IMR-90 (cell line): ENCODE data around the gene NTRK2. TPM values are rescaled to one million over a fixed set of nuclear protein-coding genes. Genes with fewer than 3 reads are reported as not detected.

ENCODE experiments used
- ATAC-seq: fragments of 200-7000 bp; cut with Tn5 transposase; 2 replicates; pipeline ENCODE4 v1.9.1; 2020; ENCODE audit warnings: low read depth, mild to moderate bottlenecking, moderate library complexity
- BruUV-seq: library from RNA; stranded (reverse); fragments of 400-500 nt; replicated peaks from 2 replicates; lab custom pipeline; 2021; lab: Mats Ljungman, UMichigan
- CTCF ChIA-PET: fragments of 300-600 bp; formaldehyde crosslinking; extraction: SDS; loops from one replicate; lab custom pipeline; 2021; ENCODE audit warnings: antibody characterized with exemption; lab: Yijun Ruan, JAX
- POLR2A ChIA-PET: fragments of 300-600 bp; sonication (Branson Sonifier 250); formaldehyde crosslinking; loops from one replicate; lab custom pipeline; 2022; ENCODE audit warnings: antibody characterized with exemption; ENCODE audit not compliant: unreplicated experiment; lab: Charles Lee
- DNase-seq: peaks from one replicate; pipeline ENCODE4 v3.0.0; 2013
- H2AFZ ChIP-seq: replicated peaks from 2 replicates; pipeline ENCODE3; 2013; ENCODE audit warnings: low read length, mild to moderate bottlenecking; ENCODE audit not compliant: poor library complexity
- H2AK5ac ChIP-seq: 2 replicates; pipeline ENCODE4 v1.6.1; 2013; ENCODE audit warnings: low read depth, low read length, inconsistent platforms
- H2AK9ac ChIP-seq: replicated peaks from 2 replicates; pipeline ENCODE3; 2013; ENCODE audit warnings: mild to moderate bottlenecking, low read depth, low read length, moderate library complexity; ENCODE audit not compliant: poor library complexity
- H2BK120ac ChIP-seq: 2 replicates; pipeline ENCODE4 v1.6.1; 2013; ENCODE audit warnings: low read depth, low read length, inconsistent platforms
- H2BK15ac ChIP-seq: 3 replicates; pipeline ENCODE4 v1.6.1; 2013; ENCODE audit warnings: low read depth, low read length, inconsistent platforms
- H2BK20ac ChIP-seq: 2 replicates; pipeline ENCODE4 v1.6.1; 2013; ENCODE audit warnings: low read depth, mild to moderate bottlenecking, inconsistent platforms, low read length, moderate library complexity
- H2BK5ac ChIP-seq: 2 replicates; pipeline ENCODE4 v1.6.1; 2013; ENCODE audit warnings: mild to moderate bottlenecking, low read depth, low read length, inconsistent platforms; ENCODE audit not compliant: poor library complexity, severe bottlenecking
- H3K14ac ChIP-seq: replicated peaks from 2 replicates; pipeline ENCODE4 v1.6.1; 2013; ENCODE audit warnings: low read depth, low read length, inconsistent platforms
- H3K18ac ChIP-seq: 2 replicates; pipeline ENCODE4 v1.6.1; 2013; ENCODE audit warnings: low read depth, low read length, control low read depth
- H3K23ac ChIP-seq: 2 replicates; pipeline ENCODE4 v1.6.1; 2013; ENCODE audit warnings: low read depth, low read length, inconsistent platforms
- H3K27ac ChIP-seq: 2 replicates; pipeline ENCODE4 v1.5.1; 2013; ENCODE audit warnings: mild to moderate bottlenecking, control low read depth, low read length; ENCODE audit not compliant: insufficient read depth
- H3K27me3 ChIP-seq: 2 replicates; pipeline ENCODE4 v1.6.1; 2013; ENCODE audit warnings: low read length; ENCODE audit not compliant: control insufficient read depth, insufficient read depth
- H3K36me3 ChIP-seq: 2 replicates; pipeline ENCODE4 v1.6.1; 2013; ENCODE audit warnings: low read length, mixed read lengths; ENCODE audit not compliant: control insufficient read depth, insufficient read depth
- H3K4ac ChIP-seq: 2 replicates; pipeline ENCODE4 v1.6.1; 2013; ENCODE audit warnings: low read depth, low read length, inconsistent platforms
- H3K4me1 ChIP-seq: 2 replicates; pipeline ENCODE4 v1.6.1; 2013; ENCODE audit warnings: low read length, mixed read lengths; ENCODE audit not compliant: control insufficient read depth, insufficient read depth
- H3K4me2 ChIP-seq: 2 replicates; pipeline ENCODE4 v1.6.1; 2013; ENCODE audit warnings: low read depth, mild to moderate bottlenecking, control low read depth, low read length, moderate library complexity
- H3K4me3 ChIP-seq: 2 replicates; pipeline ENCODE4 v1.5.1; 2013; ENCODE audit warnings: low read depth, mild to moderate bottlenecking, control low read depth, low read length, moderate library complexity; ENCODE audit not compliant: insufficient read depth
- H3K56ac ChIP-seq: 2 replicates; pipeline ENCODE4 v1.6.1; 2013; ENCODE audit warnings: low read length, inconsistent platforms; ENCODE audit not compliant: insufficient read depth; ENCODE audit errors: extremely low read depth
- H3K79me1 ChIP-seq, 2 experiments: 2 replicates each; pipeline ENCODE4 v1.6.1; 2013; ENCODE audit warnings: low read length in 2 of 2, inconsistent platforms in 1 of 2, low read depth in 1 of 2
- H3K9ac ChIP-seq: 2 replicates; pipeline ENCODE4 v1.6.1; 2013; ENCODE audit warnings: low read depth, low read length, control low read depth
- H3K9me1 ChIP-seq: 2 replicates; pipeline ENCODE4 v1.6.1; 2013; ENCODE audit warnings: low read length, inconsistent platforms; ENCODE audit not compliant: insufficient read depth
- H3K9me3 ChIP-seq: 2 replicates; pipeline ENCODE4 v1.6.1; 2013; ENCODE audit warnings: low read length; ENCODE audit not compliant: control insufficient read depth, insufficient read depth
- H4K20me1 ChIP-seq: 2 replicates; pipeline ENCODE4 v1.6.1; 2013; ENCODE audit warnings: low read length, inconsistent platforms; ENCODE audit not compliant: insufficient read depth
- H4K5ac ChIP-seq: 2 replicates; pipeline ENCODE4 v1.6.1; 2013; ENCODE audit warnings: mild to moderate bottlenecking, low read depth, low read length, control low read depth
- H4K8ac ChIP-seq, 2 experiments: 2 replicates each; pipeline ENCODE4 v1.6.1; 2013; ENCODE audit warnings: low read depth in 2 of 2, low read length in 2 of 2, control low read depth in 1 of 2, inconsistent platforms in 1 of 2
- H4K91ac ChIP-seq: 2 replicates; pipeline ENCODE4 v1.6.1; 2013; ENCODE audit warnings: low read depth, low read length, inconsistent platforms; ENCODE audit not compliant: insufficient read depth
- BHLHE40 ChIP-seq: fragments of 150-350 bp; IDR thresholded peaks from 2 replicates; pipeline ENCODE4 v1.6.1; 2016; ENCODE audit warnings: mild to moderate bottlenecking, low read depth, low read length
- CEBPB ChIP-seq: IDR thresholded peaks from 2 replicates; pipeline ENCODE4 v1.6.1; 2012; ENCODE audit warnings: low read depth, low read length, improper control_type of control experiment
- CHD1 ChIP-seq: IDR thresholded peaks from 2 replicates; pipeline ENCODE4 v1.6.1; 2012; ENCODE audit warnings: low read depth, low read length, improper control_type of control experiment
- FOS ChIP-seq: fragments of 150-350 bp; IDR thresholded peaks from 2 replicates; pipeline ENCODE4 v1.6.1; 2016; ENCODE audit warnings: low read depth, low read length
- MAFK ChIP-seq: IDR thresholded peaks from 2 replicates; pipeline ENCODE4 v1.6.1; 2012; ENCODE audit warnings: low read depth, low read length, improper control_type of control experiment
- MAZ ChIP-seq: IDR thresholded peaks from 2 replicates; pipeline ENCODE4 v1.6.1; 2012; ENCODE audit warnings: low read depth, mild to moderate bottlenecking, low read length, improper control_type of control experiment, moderate library complexity, borderline replicate concordance
- NFE2L2 ChIP-seq: fragments of 150-350 bp; IDR thresholded peaks from 2 replicates; pipeline ENCODE4 v1.6.1; 2016; ENCODE audit warnings: low read depth, mild to moderate bottlenecking, low read length
- POLR2A ChIP-seq: IDR thresholded peaks from 2 replicates; pipeline ENCODE4 v1.6.1; 2012; ENCODE audit warnings: mild to moderate bottlenecking, low read depth, low read length
- RAD21 ChIP-seq: IDR thresholded peaks from 2 replicates; pipeline ENCODE4 v1.6.1; 2012; ENCODE audit warnings: low read length, improper control_type of control experiment
- RCOR1 ChIP-seq: IDR thresholded peaks from 2 replicates; pipeline ENCODE4 v1.6.1; 2012; ENCODE audit warnings: mild to moderate bottlenecking, low read length, improper control_type of control experiment; ENCODE audit not compliant: insufficient replicate concordance
- RFX5 ChIP-seq: IDR thresholded peaks from 2 replicates; pipeline ENCODE4 v1.8.0; 2012; ENCODE audit warnings: low read depth, mild to moderate bottlenecking, low read length, moderate library complexity
- SMC3 ChIP-seq: fragments of 150-350 bp; IDR thresholded peaks from 2 replicates; pipeline ENCODE4 v1.6.1; 2016; ENCODE audit warnings: low read depth, mild to moderate bottlenecking, antibody characterized with exemption, low read length, moderate library complexity
- WGBS, 2 experiments: methylation state at CpG; one replicate each; pipeline versions ENCODE4 v1.1.5 to v1.1.7; 2013; ENCODE audit warnings: missing lambda C conversion rate in 2 of 2; ENCODE audit not compliant: insufficient read length in 1 of 2; ENCODE audit errors: extremely low coverage in 2 of 2; 5-methylcytosine and 5-hydroxymethylcytosine counted together
- dilution Hi-C: fragments of 300-500 bp; cut with HindIII; formaldehyde crosslinking; loops from one replicate; pipeline ENCODE4 v1.14.3; 2018; ENCODE audit warnings: low sequenced_read_pairs; ENCODE audit not compliant: unreplicated experiment
- in situ Hi-C: fragments of 300-500 bp; cut with MboI; formaldehyde crosslinking; loops from 3 replicates; pipeline ENCODE4 v1.14.3; 2019; ENCODE audit warnings: low sequenced_read_pairs, inconsistent platforms, mixed read lengths
- intact Hi-C: fragments of 100-400 bp; cut with micrococcal nuclease; formaldehyde crosslinking; loops from 2 replicates; pipeline ENCODE4 v1.10.0; 2022
- polyA plus RNA-seq, 3 experiments: library from polyadenylated mRNA; depleted of rRNA; stranded (reverse); fragments of >200 nt; gene quantifications; 2 replicates each; pipeline ENCODE4 v1.2.3, GENCODE V29; 2012; ENCODE audit warnings: low replicate concordance in 1 of 3
- total RNA-seq: library from RNA; depleted of rRNA; stranded (reverse); fragments of >200 nt; gene quantifications from 2 replicates; pipeline ENCODE4 v1.2.3, GENCODE V29; 2012
- TF ChIP-seq, protein P1 (sequence below): conservative IDR thresholded peaks from 2 replicates; pipeline ENCODE4 v1.5.1; 2012; ENCODE audit warnings: mild to moderate bottlenecking, low read depth, low read length, improper control_type of control experiment
- TF ChIP-seq, protein P2 (sequence below): fragments of 150-350 bp; IDR thresholded peaks from 2 replicates; pipeline ENCODE4 v1.6.1; 2017; ENCODE audit warnings: mild to moderate bottlenecking, antibody characterized with exemption, low read length, low read depth
- TF ChIP-seq, protein P3 (sequence below): fragments of 150-350 bp; IDR thresholded peaks from 2 replicates; pipeline ENCODE4 v1.6.1; 2016; ENCODE audit warnings: low read depth, mild to moderate bottlenecking, low read length, moderate library complexity, borderline replicate concordance

Gene NTRK2
- total and polyA plus RNA-seq, 2 of the 4 experiments (the other 2 are of a cell fraction), result under 0.01 to 0.02 TPM

DNA sequence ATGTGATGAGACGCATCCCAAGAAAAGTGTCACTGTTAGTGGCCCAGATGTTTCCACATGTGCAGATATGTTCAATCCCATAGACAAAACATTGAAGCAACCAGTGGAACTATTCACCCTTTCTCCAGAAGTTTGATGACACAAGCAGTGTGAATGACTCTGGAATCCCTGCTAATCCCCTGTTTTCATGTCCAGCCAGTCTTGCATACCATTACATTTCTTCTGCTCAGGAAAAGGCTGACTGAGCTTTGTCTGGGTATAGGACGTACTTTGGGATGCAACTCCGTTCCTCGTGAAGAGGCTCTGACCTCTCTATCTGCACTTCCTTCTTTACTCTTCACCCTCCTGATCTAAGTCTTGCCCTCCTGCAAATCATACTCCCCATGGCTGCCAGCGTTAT, 172.4 kb downstream of the NTRK2 start:
- H2BK15ac ChIP-seq, result no peak overlapping the region
- peaks cover 13% of the 10 kb centered on the region for H3K9me3 ChIP-seq
- H3K9ac ChIP-seq, result no peak overlapping the region
- no peak overlapping the region for H3K4ac ChIP-seq
- H3K27ac ChIP-seq, result no peak overlapping the region
- no peak overlapping the region for H2AK9ac ChIP-seq
- no peak overlapping the region for H2BK20ac ChIP-seq
- no peak overlapping the region for H3K4me2 ChIP-seq
- H4K8ac ChIP-seq, result no peak overlapping the region
- ATAC-seq (no peak), DNase-seq (no peak)
- no peak overlapping the region for H2BK5ac ChIP-seq
- BruUV-seq, result no TSS peak
- ChIA-PET POLR2A (no interaction called here), CTCF (no interaction called here)
- no peak overlapping the region for H2AFZ ChIP-seq
- no peak overlapping the region for H3K23ac ChIP-seq
- intact Hi-C loops (no loop called here), in situ Hi-C loops (no loop called here), dilution Hi-C loops (no loop called here)
- H3K27me3 ChIP-seq, result no peaks in the 10 kb centered on the region
- H4K5ac ChIP-seq, result no peak overlapping the region
- H3K18ac ChIP-seq, result no peak overlapping the region
- no peak overlapping the region for H2BK120ac ChIP-seq
- H4K20me1 ChIP-seq, result no peaks in the 10 kb centered on the region
- H3K14ac ChIP-seq, result no peak overlapping the region
- no peak overlapping the region for H3K4me3 ChIP-seq
- H4K91ac ChIP-seq, result no peak overlapping the region
- H3K56ac ChIP-seq, result no peak overlapping the region
- TF ChIP-seq CEBPB (no peak), MAFK (no peak), SMC3 (no peak), FOS (no peak), RAD21 (no peak), POLR2A (no peak), BHLHE40 (no peak), RFX5 (no peak), RCOR1 (no peak), NFE2L2 (no peak), MAZ (no peak), CHD1 (no peak)
- TF ChIP-seq, protein P1, sequence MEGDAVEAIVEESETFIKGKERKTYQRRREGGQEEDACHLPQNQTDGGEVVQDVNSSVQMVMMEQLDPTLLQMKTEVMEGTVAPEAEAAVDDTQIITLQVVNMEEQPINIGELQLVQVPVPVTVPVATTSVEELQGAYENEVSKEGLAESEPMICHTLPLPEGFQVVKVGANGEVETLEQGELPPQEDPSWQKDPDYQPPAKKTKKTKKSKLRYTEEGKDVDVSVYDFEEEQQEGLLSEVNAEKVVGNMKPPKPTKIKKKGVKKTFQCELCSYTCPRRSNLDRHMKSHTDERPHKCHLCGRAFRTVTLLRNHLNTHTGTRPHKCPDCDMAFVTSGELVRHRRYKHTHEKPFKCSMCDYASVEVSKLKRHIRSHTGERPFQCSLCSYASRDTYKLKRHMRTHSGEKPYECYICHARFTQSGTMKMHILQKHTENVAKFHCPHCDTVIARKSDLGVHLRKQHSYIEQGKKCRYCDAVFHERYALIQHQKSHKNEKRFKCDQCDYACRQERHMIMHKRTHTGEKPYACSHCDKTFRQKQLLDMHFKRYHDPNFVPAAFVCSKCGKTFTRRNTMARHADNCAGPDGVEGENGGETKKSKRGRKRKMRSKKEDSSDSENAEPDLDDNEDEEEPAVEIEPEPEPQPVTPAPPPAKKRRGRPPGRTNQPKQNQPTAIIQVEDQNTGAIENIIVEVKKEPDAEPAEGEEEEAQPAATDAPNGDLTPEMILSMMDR, result no peak
- TF ChIP-seq, protein P2, sequence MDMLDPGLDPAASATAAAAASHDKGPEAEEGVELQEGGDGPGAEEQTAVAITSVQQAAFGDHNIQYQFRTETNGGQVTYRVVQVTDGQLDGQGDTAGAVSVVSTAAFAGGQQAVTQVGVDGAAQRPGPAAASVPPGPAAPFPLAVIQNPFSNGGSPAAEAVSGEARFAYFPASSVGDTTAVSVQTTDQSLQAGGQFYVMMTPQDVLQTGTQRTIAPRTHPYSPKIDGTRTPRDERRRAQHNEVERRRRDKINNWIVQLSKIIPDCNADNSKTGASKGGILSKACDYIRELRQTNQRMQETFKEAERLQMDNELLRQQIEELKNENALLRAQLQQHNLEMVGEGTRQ, result no peak
- TF ChIP-seq, protein P3, sequence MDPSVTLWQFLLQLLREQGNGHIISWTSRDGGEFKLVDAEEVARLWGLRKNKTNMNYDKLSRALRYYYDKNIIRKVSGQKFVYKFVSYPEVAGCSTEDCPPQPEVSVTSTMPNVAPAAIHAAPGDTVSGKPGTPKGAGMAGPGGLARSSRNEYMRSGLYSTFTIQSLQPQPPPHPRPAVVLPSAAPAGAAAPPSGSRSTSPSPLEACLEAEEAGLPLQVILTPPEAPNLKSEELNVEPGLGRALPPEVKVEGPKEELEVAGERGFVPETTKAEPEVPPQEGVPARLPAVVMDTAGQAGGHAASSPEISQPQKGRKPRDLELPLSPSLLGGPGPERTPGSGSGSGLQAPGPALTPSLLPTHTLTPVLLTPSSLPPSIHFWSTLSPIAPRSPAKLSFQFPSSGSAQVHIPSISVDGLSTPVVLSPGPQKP, result no peak
- WGBS, 2 experiments, result 0% methylated on average over 1 of the region's 5 CpGs; no CpG with 5 or more reads in 1 of the 2 experiments
- H3K4me1 ChIP-seq, result no peaks in the 10 kb centered on the region
- H3K36me3 ChIP-seq, result no peaks in the 10 kb centered on the region
- no peaks in the 10 kb centered on the region for H3K9me1 ChIP-seq
- no peaks in the 10 kb centered on the region for H3K79me1 ChIP-seq
- H2AK5ac ChIP-seq, result no peak overlapping the region
